VCaP (cell line): Measurements from ENCODE around the gene NEDD4L.
"Not testable (repeated sequence)": the region's sequence is repeated elsewhere in the genome, so short reads cannot be mapped to it uniquely, and the experiment has no call there.

ENCODE experiments used
- H3K27ac ChIP-seq: fragments of 450-650 bp; 2 replicates; pipeline ENCODE4 v1.5.1; 2017
- CTCF ChIP-seq: fragments of 450-650 bp; conservative IDR thresholded peaks from 2 replicates; pipeline ENCODE4 v1.5.1; 2017; ENCODE audit warnings: mild to moderate bottlenecking, moderate library complexity

NEDD4L gene

GRCh38 chr18:58043491-58044369 is at the start of gene NEDD4L:
Gene NEDD4L (plus strand): TSS chr18:58044226. CDS start chr18:58044661, 435 bp downstream.
- TF ChIP-seq CTCF = peak; percentile 94
- H3K27ac ChIP-seq = peak within 1 kb of the TSS; percentile 89

DNA sequence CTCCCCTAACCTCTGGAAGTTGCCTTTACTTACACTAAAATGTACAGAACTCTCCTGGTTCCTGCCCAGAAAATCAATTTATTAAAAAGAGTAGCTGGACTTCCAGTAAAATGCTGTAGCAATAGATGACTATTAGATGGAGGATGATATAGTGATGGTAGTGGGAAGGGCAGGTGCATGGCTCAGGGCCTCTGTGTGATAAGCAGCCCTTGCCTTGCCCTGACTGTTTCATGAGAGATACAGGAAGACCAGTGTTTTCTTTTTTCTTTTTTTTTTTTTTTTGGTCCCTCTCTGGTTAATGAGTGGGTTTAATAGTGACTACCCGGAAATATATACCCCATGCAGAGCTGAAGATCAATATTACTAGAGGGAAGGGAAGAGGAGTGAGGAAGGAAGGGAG is 48.7 kb upstream of the NEDD4L start:
- H3K27ac ChIP-seq = no peak overlapping the region
- TF ChIP-seq CTCF = no peak

DNA sequence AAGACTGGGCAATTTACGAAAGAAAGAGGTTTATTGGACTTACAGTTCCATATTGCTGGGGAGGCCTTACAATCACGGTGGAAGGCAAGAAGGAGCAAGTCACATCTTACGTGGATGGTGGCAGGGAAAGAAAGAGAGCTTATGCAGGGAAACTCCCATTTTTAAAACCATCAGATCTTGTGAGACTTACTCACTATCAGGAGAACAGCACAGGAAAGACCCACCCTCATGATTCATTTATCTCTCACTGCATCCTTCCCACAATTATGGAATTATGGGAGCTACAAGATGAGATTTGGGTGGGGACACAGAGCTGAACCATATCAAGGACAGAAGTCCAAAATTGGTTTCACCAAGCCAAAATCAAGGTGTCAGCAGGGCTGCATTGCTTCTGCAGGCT is 47.1 kb upstream of the NEDD4L start:
- H3K27ac ChIP-seq = not testable (repeated sequence)

GRCh38 chr18:57997820-57998219 is 46.2 kb upstream of the NEDD4L start:
- TF ChIP-seq CTCF = no peak
- H3K27ac ChIP-seq = no peak overlapping the region

GRCh38 chr18:57998461-57998860 is 45.6 kb upstream of the NEDD4L start:
- no peak for TF ChIP-seq CTCF
- H3K27ac ChIP-seq = no peak overlapping the region

DNA sequence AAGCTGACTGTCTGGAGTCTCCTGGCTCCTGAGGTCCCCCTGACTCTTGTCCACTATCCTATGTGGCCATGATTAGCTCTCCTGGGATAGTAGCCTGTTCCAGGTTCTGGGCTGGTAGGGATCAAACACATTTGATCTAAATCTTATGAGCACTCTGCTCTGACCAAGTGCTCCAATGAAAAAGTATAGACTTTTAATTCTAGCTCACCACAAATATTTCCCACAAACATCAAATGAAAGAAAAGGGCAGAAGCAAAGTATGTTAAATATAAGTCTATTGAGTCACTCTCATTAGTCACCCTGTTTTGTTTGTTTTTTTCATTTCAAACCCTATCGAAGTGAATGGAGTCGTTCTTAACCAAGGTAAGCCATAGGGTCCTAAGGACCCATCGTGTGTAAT is 39.7 kb upstream of the NEDD4L start:
- no peak overlapping the region for H3K27ac ChIP-seq

GRCh38 chr18:58005011-58005410 is 39.0 kb upstream of the NEDD4L start:
- TF ChIP-seq CTCF = no peak
- H3K27ac ChIP-seq = no peak overlapping the region

More for the DNA sequence above, 39.7 kb upstream of the NEDD4L start:
- no peak for TF ChIP-seq CTCF

DNA sequence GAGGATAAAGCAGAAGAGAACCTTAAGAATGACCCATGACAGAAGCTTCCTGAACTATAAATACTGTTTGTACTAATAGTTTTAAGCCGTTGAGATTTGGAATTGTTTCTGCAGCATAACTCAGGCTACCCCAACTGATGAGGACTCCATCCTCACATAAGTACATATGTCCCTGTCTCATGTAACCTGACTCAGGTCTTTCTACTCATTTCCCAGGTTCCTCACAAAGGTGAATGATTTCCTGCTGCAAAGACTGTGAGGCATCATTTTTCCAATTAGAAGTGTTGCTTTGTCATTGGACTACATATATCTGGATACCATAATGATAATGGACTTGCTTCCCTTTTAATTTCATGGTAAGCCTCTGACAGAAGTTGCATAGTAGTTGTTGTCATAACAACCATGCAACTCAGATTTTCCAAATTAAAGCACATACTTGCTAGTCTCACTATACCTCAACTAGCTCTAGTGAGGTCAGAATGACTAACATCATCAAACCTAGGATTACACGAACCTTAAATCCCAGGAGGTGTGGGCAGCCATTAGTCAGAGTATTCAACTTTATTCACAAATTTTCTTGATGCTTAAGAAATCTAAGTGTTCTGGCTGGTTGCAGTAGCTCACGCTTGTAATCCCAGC is 38.0 kb upstream of the NEDD4L start:
- H3K27ac ChIP-seq = no peak overlapping the region
- TF ChIP-seq CTCF = no peak
